22Rv1 (cell line): ENCODE results near the gene LARGE2.
A peak's percentile ranks its signal among the peaks of the same experiment; 100 is the strongest.

ENCODE experiments used
- H3K27ac ChIP-seq: fragments of 450-650 bp; 2 replicates; pipeline ENCODE4 v1.5.1; 2017
- CTCF ChIP-seq: fragments of 450-650 bp; IDR thresholded peaks from 2 replicates; pipeline ENCODE4 v1.5.1; 2017; ENCODE audit warnings: mild to moderate bottlenecking
- ZFX ChIP-seq: fragments of 450-650 bp; IDR thresholded peaks from 2 replicates; pipeline ENCODE4 v1.6.1; 2017; ENCODE audit warnings: antibody characterized with exemption, borderline replicate concordance

Gene LARGE2

GRCh38 chr11:45922425-45923082 is at the start of gene LARGE2:
TSS of gene LARGE2 (plus strand) at chr11:45922656. CDS start at chr11:45922883, 227 bp downstream.
- TF ChIP-seq CTCF (no peak), ZFX (no peak)

GRCh38 chr11:45876401-45876800 is 46.1 kb upstream of the LARGE2 start:
- no peak overlapping the region for H3K27ac ChIP-seq
- TF ChIP-seq CTCF (no peak), ZFX (no peak)

More at GRCh38 chr11:45922425-45923082, at the start of gene LARGE2:
- peak within 1 kb of the TSS; percentile 90 for H3K27ac ChIP-seq

GRCh38 chr11:45877221-45877620 is 45.2 kb upstream of the LARGE2 start:
- no peak overlapping the region for H3K27ac ChIP-seq
- no peak for TF ChIP-seq CTCF
- TF ChIP-seq ZFX, result no peak

- no peak for TF ChIP-seq CTCF
- no peak for TF ChIP-seq ZFX
- H3K27ac ChIP-seq, result no peak overlapping the region
These were observed 44.6 kb upstream of the LARGE2 start for GRCh38 chr11:45877845-45878244.

GRCh38 chr11:45879803-45880686 is 42.4 kb upstream of the LARGE2 start:
- no peak overlapping the region for H3K27ac ChIP-seq
- TF ChIP-seq ZFX, result no peak
- no peak for TF ChIP-seq CTCF

GRCh38 chr11:45880772-45881570 is 41.5 kb upstream of the LARGE2 start:
- H3K27ac ChIP-seq, result no peak overlapping the region
- TF ChIP-seq CTCF (no peak), ZFX (no peak)
